Esophagus squamous epithelium (tissue), 4 donors: ENCODE measurements around the gene TEX101.

ENCODE experiments used
- CTCF ChIP-seq, 6 experiments: fragments of 450-650 bp in 4 of 6; fragments of 200-600 bp in 2 of 6; sonication (generic) in 2 of 6; IDR thresholded peaks; one replicate each; pipeline ENCODE4 v1.5.1; 2016 to 2019; ENCODE audit warnings: antibody characterized with exemption in 6 of 6, mild to moderate bottlenecking in 4 of 6, moderate library complexity in 4 of 6
- POLR2A ChIP-seq, 4 donors: fragments of 450-650 bp; IDR thresholded peaks; one replicate each; pipeline ENCODE4 v1.6.1; 2017; ENCODE audit warnings: antibody characterized with exemption in 4 of 4, mild to moderate bottlenecking in 4 of 4, moderate library complexity in 3 of 4

- no peak for TF ChIP-seq CTCF (IDR thresholded peaks at IDR 0.05)
- TF ChIP-seq POLR2A (IDR thresholded peaks at IDR 0.05): no peak
Observed at GRCh38 chr19:43457809-43458208, 43.1 kb downstream of the TEX101 start.
